NOMO-1 treated with DMSO at 0.1 percent for 48 hours (cell line): ENCODE results near the gene SLX9.
"Not testable (repeated sequence)": the region's sequence is repeated elsewhere in the genome, so short reads cannot be mapped to it uniquely, and the experiment has no call there.

ENCODE experiments used
- DNase-seq: peaks from one replicate; lab custom pipeline; 2025; ENCODE audit not compliant: unreplicated experiment; lab: John Stamatoyannopoulos, UW

SLX9 gene

DNA sequence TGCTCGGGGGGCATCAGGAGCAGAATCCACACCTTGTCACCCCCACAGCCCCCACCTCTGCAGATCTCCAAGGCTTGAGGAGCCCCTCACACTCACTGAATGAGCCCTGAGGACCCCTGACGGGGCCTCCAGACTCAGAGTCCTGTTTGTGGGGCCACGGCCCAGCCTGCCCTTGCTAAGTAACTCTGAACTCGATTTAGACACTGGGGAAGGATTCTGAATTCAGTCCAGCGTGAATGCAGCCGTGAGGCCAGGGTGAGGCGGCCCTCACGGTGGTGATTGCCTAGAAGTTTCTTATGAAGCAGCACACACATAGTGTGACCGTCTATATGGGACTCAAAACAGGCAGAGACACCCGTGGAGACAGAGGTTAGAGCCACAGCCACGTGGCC, 75.6 kb downstream of the SLX9 start:
- DNase-seq = no peak

DNA sequence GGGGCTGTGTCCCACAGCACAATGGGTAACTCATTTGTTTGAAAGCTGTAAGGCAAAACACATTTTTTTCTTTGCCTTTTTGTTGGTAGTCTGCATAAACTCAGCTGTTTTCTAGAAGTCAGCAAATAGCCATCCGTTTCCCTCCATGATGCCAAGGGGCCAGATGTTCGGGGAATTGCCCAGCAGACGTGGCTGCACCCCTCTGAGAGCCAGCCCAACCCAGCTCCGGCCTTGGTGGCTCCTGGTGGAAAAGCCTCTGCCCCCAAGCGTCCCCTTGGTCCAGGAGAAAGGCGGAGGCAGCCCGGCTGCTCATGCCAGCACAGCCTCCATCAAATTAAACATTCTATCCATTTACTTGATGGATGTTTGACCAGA, 76.2 kb downstream of the SLX9 start:
- no peak for DNase-seq

DNA sequence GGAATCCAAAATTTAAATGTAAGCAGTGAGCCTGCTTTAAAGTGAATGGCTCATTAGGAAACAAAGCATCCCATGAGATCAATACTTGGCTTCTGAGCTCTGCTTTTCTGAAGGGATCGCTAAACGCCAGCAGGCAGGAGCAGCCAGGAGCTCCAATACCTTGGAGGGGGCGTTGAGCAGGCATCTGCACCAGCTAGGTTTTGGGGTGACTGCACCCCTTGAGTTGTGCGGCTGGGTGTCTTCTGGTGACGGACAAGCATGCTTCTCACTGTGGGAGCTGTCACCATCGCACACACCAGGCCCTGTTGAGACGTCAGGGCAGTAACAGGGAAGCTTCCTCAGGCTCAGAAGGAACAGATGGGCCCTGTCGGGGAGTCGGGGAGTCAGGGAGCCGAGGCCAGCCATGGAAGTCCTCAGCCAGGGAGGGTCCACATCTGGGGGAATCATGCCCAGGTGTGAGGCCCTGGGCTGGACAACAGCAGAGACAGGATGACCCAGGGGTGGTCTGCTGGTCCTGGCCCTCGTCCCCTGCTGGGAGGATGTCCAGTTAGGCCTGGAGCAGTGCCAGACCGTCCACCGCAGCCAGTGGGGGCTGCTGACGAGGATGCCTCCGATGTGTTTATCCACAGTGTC, 76.7 kb downstream of the SLX9 start:
- no peak for DNase-seq

DNA sequence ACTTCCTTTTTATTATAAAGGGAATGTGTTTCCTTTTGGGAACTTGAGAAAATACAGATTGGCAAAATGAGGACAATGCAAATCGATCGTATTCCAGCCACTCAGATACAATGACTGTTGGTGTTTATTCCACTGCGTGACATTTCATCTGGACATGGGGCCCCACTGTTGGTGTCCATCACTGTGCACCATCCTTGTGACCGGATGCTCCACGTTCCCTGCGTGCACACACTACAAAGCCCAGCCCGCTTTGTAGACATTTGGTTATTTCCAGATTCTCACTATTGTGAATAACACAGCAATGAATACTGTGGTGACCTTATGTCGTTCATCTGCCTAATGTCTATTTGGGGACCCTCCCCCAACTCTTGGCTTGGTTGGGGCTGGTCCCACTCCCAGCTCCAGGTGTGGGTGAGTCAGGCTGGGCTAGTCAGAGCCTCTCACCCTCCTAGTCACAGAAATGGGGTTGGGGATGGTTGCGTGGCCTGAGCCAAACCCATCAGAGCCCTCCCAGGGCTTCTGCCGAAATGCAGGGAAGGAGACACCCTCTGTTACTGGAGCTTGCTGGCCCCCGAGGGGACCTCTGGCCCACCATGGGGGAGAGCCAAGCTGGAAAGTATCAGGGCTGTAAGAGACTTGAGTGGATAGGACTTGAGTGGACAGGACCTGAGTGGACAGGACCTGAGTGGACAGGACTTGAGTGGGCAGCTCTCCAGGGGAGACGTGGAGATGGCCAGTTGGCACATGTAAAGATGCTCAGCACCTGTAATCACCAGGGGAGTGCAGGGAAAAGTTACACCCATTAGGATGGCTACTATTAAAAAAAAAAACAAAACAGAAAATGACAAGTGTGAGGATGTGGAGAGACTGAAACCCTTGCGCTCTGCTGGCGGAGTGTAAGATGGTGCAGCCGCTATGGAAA, 77.5 kb downstream of the SLX9 start:
- DNase-seq = no peak

DNA sequence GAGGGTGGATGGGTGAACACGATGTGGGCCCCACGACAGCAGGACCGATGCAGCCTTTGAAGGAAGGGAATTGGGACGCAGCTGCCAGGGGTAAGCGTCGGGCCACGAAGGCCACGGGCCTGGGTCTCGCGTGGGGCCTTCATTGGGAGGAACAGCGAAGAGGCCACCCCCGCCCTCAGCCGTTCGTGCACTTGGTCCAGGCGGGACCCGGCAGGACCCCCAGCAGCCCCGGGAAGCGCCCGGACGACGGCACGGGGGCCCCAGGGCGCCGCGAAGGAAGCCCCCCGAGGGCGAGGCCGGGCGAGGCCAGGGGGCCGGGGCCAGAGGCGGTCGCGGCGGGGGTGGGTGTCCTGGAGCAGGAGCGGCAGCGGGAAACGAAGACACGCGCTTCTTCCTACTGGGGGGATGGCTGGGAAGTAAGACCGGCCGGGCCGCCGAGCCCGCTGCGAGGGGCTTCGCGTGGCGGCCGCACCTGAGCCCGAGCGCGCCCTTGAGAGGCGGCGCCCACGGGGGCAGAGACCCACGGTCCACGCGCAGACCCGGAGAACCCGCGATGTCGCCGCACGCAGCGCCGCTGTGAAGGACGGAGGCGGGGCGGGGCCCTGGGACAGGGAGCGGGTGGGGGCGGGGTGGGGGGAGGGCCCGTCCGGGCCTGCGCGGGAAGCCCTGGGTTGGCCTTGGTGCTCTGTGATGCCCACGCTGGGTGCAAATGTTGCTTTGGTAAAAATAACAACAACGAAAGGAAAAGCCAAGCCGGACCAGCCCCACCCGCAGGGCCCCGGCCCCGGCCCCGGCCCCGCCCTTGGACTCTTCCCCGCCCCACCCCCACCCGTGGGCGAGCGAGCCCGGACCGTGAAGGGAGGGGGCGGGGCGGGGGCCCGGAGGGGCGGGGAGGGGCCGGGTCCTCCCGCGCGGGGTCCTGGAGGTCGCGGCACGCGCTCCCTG, 78.6 kb downstream of the SLX9 start:
- no peak for DNase-seq

DNA sequence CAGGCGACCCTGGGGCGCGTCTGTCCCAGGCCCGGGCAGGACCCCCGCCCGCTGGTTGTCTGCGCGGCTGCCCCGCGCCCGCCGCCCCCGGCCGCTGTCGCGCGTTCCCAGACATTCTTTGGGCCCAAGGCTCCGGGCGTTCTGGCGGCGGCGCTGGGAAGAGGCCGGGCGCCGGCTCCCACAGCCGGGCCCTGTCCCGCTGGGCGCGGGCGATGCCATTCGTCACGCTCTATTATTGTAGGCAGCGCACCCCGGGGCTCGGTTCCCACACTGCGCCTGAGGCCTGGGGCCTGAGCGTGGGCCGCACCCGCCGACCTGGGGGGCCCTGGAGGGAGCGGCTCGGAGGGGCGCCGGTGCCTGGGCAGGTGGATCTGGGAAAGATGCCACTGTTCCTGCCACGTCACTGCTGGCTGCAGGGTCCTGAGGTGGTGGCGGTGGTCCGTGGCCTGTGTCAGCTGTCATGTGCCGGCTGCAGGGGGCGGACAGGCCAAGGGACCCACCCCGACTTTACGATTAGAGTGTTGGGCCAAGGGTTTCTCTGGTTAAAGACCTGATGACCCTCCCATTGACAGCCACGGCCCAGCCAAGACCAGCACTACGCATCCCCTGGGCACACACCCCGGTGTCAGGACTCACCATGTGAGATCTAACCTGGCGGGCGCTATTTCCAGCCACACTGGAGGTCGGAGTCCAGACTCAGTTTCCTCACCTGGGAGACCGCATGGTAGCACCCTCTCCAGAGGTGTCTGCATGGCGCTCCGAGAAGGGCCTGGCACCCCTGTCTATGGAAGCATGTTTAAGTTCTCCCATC, 79.5 kb downstream of the SLX9 start:
- DNase-seq = no peak

DNA sequence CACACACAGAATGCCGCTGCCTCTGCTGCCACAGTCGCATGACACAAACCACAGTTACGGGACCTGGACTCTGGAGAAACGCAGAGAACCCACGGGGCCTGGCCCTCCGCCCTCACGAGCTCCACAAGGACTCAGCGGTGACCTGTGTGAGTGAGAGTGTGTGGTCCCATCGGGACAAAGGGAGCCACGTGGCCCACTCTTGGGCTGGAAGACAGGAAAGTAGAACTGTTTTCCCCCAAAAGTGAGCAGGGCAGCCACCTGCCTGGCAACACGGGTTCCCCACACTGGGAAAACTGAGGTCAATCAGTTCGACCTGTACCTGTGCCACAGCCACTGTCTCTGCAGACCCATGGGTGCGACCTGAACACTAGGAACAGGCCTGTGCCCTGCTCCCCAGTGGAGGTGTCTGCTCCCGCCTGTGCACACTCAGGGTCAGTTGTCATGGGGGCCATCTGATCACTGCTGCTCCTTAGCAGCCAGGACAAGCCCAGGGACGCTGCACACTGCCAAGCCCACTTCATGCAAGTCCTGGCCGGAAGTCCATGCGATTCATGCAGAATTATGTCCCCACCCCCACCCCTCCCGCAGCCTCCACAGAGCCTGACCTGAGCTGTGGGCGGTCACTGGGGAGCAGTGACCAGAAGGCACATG, 80.2 kb downstream of the SLX9 start:
- no peak for DNase-seq

DNA sequence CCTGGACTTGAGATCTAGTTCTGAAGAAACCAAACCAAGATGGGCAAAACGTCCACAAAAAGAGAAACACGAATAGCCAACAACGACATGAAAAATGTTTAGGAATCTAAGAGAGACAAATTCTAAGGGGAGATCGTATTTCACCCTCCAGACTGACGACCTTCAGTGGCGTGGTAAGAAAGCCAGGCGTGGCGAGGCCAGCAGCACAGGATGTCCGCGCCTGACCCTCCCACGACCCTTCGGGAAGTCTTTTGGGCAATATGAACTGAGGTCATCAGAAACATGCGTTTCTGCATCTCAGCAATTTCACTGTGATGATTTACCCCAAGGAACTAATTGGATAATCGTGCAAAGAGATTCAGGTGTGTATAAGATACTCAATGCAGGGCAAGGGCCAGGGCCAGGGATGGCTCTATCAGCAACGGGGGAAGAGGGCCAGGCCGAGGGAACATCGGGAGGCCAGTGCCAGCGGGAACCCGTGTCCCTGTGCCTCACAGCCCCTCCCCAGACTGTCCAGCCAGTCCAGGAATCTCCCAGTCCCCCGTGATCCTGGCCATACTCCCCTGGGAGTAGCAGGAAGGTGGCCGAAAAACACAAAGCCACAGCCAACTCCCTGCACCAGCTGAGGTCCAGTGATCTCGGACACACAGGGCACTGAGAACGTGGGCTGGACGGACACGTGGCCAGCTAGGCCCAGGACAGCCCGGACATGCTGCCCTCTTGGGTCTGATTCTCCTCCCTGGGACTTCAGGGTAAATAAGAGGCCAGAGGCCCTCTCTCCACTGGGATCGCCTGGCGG, 81.0 kb downstream of the SLX9 start:
- DNase-seq = no peak

DNA sequence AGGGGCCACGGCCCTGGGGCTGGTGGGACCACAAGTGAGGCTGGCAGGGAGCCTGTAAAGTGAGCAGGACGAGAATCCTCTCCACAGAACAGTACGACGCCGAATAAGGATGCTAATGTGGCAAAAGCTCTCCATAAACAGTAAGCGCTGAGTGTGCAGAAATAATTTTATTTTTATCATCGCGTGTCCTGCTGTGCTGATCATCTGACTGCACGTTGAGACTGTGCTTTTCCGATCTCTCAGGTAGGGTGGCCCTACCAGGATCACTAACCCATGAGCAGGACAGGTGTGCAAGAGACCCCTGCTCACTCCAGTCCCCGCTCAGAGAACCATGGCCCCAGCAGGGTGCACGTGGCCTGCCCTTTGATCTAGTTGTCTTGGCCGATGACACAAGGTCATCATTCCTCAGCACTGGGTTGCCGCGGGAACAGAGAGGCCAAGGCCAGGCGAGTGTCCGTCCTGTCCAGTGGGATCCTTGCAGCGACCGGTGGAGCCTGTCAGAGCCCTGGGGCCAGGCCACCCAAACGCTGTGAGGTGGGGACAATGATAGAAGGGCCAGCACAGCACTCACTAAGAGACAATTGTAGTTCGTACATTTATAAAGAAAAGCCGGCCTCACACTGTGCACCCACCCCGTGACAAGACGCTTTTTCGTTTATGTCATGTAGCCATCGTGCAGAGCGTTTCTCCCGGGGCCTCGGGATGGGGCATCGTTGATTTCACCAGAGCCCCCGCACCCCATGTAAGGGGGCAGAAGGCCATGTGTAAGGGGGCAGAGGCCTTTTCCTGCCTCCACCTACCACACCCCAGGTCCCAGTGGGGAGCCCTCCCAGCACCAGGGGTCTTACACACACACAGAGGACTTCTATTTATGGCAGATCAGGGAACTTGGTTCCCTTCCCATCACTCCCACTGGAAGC, 81.9 kb downstream of the SLX9 start:
- no peak for DNase-seq

DNA sequence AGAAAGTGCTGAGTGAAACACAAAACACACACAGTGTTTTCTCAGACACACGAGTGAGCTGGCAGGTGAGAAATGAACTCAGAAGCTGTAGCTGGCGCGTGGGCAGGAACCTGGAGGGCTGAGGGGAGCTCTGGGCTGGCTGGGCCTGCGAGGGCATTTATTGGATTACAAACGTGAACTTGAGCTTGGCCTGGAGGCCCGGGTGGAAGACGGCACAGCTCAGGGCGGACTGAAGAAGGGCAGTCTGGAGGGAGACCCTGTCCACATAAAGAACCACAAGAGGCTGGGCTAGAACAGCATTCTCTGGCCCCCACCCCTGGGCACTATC, 82.5 kb downstream of the SLX9 start:
- DNase-seq = no peak

DNA sequence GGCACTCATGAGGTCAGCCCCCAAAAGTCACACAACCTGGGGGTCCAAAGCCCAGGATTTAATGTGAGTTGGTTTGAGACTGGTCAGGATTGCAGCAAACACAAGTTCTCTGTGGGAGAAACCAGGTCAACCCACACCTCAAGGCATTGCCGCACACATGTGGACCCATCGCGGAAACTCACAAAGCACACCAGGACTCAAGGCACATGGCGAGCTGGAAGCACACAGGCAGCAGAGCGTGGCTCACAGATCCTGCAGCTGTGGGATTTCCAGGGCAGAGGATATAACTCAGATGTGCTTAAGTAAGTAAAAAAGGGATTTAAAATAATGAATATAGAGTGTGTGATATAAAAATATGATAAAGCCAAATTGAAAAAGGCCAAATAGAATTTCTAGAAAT, 82.9 kb downstream of the SLX9 start:
- no peak for DNase-seq

DNA sequence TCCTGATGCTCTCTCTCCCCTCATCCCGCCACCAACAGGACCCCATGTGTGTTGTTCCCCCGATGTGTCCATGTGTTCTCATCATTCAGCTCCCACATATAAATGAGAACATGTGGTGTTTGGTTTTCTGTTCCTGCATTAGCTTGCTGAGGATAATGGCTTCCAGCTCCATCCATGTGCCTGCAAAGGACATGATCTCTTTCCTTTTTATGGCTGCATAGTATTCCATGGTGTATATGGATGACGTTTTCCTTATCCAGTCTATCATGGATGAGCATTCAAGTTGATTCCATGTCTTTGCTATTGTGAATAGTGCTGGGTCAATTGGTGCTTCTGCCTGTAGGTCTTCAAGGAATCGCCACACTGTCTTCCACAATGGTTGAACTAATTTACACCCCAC, 84.7 kb downstream of the SLX9 start:
- not testable (repeated sequence) for DNase-seq

DNA sequence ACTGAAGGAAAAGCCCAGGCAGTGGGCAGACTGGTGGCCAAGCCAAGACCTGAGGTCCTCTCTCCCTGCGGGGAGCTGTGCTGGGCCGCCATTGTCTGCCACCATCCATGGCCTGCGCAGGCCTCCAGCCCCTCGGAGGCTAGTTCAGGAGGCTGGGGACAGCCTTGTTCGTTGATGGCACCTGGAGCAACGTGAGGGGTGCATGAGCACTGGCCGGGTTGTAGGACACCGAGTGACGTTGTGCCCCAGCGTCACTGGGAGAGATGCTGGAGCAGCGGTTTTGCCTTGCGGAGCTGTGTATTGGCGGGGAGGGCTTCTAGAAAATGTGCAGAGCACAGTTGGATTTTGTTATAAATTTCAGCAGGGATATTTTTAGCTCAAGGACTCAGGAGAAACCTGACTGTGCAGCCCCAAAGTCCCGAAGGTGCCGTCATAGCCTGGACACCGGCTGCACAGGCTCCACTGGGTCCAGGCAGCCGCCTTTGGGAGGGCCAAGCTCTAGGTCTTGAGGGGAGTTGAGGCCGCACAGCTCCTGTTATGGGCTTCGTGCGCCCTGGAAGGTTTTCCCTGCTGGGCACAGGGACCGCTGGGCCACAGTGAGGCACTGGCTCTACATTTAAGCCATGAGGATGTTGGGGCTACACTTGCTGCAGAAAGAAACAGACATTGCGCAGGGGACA, 86.4 kb downstream of the SLX9 start:
- DNase-seq = no peak
